H1 (cell line): ENCODE results near the gene MYH6.

ENCODE experiments used
- EGR1 ChIP-seq: IDR thresholded peaks from 2 replicates; pipeline ENCODE4 v1.6.1; 2011; ENCODE audit warnings: low read depth, low read length, borderline replicate concordance
- POLR2A ChIP-seq, 2 experiments: IDR thresholded peaks; 1 replicate in 1 of 2; 2 replicates in 1 of 2; pipeline ENCODE4 v1.6.1; 2011; ENCODE audit warnings: low read depth in 2 of 2, low read length in 2 of 2, mild to moderate bottlenecking in 2 of 2; ENCODE audit errors: control extremely low read depth in 1 of 2
- POLR2AphosphoS5 ChIP-seq: IDR thresholded peaks from 2 replicates; pipeline ENCODE4 v1.6.1; 2011; ENCODE audit warnings: low read depth, low read length
- RXRA ChIP-seq: IDR thresholded peaks from 2 replicates; pipeline ENCODE4 v1.6.1; 2011; ENCODE audit warnings: low read depth, mild to moderate bottlenecking, low read length, moderate library complexity; ENCODE audit not compliant: insufficient read depth
- TF ChIP-seq, protein P1 (sequence below), 3 experiments: IDR thresholded peaks; 1 replicate in 2 of 3; 2 replicates in 1 of 3; pipeline versions ENCODE4 v1.5.1 to v1.6.1; 2011; ENCODE audit warnings: low read length in 3 of 3, mild to moderate bottlenecking in 3 of 3, inconsistent platforms in 2 of 3, low read depth in 1 of 3, moderate library complexity in 1 of 3; ENCODE audit not compliant: insufficient read depth in 1 of 3; ENCODE audit errors: control extremely low read depth in 1 of 3

DNA sequence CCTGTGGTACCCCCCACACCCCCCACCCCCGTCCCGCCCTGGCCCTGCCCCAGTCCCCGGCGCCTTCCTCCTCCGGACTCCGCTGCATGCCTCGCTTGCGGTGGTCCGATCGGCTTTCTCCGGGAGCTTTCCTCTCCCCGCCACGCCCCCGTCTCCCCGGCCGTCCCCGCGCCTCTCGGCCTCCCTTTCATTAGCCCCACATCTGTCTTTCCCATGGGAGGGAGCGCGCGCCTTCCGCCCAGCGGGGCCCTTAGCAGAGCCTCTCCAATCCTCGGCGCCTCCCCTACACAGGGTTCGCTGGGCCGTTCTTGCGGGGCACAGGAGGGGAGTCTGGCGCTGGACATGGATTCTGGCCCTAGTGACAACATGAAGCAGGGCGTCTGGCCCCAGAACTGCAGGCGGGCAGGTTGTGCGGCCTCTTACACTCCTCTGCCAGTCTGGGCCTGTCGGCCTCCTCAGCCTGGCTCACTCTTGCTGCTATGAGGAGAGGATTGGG, 41.6 kb downstream of the MYH6 start:
- no peak for TF ChIP-seq POLR2AphosphoS5
- no peak for TF ChIP-seq RXRA
- no peak for TF ChIP-seq POLR2A (IDR thresholded peaks at IDR 0.05; ENCODE audit: control extremely low read depth in 1 of 2, low read depth in 2 of 2, low read length in 2 of 2)
- TF ChIP-seq, protein P1, sequence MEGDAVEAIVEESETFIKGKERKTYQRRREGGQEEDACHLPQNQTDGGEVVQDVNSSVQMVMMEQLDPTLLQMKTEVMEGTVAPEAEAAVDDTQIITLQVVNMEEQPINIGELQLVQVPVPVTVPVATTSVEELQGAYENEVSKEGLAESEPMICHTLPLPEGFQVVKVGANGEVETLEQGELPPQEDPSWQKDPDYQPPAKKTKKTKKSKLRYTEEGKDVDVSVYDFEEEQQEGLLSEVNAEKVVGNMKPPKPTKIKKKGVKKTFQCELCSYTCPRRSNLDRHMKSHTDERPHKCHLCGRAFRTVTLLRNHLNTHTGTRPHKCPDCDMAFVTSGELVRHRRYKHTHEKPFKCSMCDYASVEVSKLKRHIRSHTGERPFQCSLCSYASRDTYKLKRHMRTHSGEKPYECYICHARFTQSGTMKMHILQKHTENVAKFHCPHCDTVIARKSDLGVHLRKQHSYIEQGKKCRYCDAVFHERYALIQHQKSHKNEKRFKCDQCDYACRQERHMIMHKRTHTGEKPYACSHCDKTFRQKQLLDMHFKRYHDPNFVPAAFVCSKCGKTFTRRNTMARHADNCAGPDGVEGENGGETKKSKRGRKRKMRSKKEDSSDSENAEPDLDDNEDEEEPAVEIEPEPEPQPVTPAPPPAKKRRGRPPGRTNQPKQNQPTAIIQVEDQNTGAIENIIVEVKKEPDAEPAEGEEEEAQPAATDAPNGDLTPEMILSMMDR (IDR thresholded peaks at IDR 0.05; ENCODE audit: control extremely low read depth in 1 of 3, insufficient read depth in 1 of 3, low read depth in 1 of 3, low read length in 3 of 3): no peak
- TF ChIP-seq EGR1: peak; percentile 24; the same call in 1 of the 2 replicates
